IPS DF 19.7 (cell line): ENCODE data around the gene NAA16.
"Not testable (repeated sequence)": the region's sequence is repeated elsewhere in the genome, so short reads cannot be mapped to it uniquely, and the experiment has no call there.

Experiments used
- DNase-seq: peaks from one replicate; pipeline ENCODE4 v3.0.0-alpha.2; 2013; ENCODE audit warnings: low read depth, low spot score

NAA16 gene

DNA sequence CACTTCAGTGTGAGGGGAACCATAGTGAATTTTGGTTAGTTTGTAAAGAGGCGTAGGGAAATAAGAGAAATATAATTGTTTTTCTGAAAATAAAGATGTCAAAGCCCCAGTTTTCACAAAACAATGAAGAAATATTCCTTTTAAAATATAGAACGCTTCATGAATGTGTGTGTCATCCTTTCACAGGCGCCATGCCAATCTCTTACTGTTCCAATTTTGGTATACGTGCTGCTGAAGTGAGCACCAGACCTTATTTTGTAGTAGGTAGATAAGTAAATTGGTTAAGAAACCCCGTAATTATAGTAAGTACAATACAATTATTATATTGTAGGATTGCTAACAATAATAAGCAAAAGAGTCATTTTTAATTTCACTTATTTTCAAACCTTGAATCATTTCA is 43.3 kb downstream of the NAA16 start:
- DNase-seq, result no peak

DNA sequence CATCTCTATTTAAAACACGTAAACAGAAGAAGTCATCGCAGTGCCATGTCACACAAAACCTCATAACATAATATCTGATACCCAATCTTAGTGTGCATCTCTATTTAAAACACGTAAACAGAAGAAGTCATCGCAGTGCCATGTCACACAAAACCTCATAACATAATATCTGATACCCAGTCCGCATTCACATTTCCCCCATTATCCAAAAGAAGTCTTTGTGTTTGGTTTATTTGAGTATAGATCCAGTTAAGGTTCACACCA is 45.2 kb downstream of the NAA16 start:
- not testable (repeated sequence) for DNase-seq

DNA sequence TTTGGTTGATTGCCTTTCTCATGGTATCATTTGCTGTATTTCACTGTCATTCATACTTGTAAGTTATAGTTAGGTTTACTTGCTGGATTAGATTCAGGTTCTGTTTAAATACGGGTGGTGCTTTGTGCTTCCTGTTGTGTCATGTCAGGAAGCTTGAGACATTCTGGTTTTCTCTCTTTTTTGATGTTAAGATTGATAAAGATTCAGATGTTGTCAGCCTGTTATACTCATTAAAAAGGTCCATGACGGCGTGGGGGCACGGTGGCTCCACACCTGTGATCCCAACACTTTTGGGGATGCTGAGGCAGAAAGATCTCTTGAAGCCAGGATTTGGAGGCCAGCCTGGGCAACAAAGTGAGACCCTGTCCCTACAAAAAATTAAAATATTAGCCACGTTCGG is 45.7 kb downstream of the NAA16 start:
- no peak for DNase-seq

DNA sequence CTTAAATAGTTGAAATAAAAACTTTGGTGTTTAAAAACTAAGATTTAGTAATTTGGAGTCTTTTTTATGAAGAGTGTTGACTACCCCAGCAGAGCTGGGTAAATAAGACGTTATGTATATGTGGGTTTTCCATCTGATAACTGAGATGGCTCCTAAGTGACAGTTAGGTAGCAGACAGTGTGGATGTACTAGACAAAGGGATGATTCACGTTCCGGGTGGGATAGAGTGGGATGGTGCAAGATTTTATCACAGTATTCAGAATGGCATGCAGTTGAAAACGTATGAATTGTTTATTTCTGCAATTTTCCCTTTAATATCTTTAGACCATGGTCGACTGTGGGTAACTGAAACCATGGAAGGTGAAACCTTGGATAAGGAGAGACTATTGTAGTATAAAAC is 50.4 kb downstream of the NAA16 start:
- DNase-seq, result no peak

DNA sequence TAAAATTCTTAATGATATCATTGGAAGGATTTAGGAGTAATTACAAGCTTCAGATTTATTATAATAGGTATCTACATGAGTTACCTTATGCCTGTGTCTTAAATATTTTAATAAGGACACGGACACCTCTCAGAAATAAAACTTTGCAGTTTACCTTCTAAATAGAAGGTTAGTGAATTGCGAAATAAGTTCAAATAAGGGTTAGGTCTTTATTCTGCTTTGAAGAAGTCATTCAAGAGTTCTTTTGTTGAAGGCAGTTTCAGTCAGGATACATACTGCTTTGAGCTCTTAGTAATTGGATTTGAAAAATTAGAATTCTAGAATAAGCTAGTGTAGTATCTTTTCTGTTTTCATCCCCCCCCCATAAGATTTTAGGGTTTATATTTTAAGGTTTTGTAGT is 53.0 kb downstream of the NAA16 start:
- no peak for DNase-seq

DNA sequence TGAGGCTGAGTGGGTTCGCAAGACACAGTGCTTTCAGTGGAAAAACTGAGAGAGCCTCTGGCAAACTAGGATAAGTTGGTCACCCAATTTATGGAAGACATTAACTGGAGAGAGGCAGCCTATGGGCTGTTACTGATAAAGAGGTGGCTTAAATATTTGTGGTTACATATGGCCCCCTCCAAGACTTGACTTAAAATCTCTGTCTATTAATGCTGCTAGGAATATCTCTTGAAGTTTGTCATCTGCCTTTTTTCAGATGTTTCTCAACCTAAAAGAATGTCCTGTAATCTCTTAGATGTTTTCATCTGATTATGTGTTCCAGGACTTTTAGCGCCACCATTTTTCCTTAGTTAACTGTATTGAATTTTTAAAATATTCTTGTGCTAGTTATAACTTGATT is 54.6 kb downstream of the NAA16 start:
- DNase-seq, result no peak

DNA sequence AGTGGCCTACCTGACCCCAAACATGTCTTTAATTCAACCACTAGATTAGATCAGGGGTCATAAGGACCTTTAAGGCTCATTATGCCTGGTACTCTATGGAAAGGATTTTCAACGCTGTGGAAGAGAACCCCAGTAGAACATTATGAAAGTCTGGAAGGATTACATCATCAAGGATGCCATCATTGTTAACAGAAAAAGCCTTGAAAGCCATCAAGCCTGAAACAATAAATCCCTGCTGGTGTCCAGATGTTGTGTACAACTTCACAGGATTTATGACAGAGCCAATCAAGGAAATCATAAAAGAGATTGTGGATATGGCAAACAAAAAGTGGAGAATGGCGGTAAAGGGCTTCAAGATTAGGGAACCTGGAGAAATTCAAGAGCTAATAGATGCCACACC is 59.7 kb downstream of the NAA16 start:
- DNase-seq, result no peak

DNA sequence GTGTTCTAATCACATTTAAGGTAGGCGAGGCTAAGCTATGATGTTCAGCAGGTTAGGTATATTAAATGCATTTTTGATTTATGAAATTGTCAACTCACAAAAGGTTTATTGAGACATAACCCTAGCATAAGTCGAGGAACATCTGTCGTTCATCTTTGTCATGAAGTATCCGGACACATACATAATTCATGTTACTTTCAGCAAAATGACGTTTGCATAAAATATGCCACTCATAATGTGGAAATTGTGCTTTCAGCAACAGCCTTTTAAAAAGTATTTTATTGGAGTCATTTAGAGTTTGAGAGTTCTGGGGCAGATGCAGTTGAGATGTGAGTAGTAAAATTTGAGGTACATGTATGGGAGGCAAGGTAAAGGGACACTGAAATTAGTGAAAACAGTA is 66.4 kb downstream of the NAA16 start:
- DNase-seq, result no peak

DNA sequence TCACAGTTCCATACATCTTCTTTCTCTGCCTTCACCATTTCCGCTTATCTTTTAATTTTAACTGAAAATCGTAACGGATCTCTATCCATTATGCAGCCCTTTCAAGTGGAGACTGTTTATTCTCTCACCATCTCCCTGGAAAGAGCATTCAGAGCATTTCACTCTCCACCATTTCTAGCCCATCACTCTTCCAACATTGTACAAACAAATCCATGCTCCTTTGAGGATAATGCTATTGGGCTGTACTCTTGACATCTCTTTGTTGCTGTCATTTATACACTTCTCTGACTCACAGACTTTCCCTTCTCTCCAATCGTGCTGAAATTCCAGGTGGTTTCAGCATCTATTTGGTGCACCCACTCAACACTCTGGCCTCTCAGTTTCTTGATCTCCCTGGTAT is 71.4 kb downstream of the NAA16 start:
- no peak for DNase-seq

DNA sequence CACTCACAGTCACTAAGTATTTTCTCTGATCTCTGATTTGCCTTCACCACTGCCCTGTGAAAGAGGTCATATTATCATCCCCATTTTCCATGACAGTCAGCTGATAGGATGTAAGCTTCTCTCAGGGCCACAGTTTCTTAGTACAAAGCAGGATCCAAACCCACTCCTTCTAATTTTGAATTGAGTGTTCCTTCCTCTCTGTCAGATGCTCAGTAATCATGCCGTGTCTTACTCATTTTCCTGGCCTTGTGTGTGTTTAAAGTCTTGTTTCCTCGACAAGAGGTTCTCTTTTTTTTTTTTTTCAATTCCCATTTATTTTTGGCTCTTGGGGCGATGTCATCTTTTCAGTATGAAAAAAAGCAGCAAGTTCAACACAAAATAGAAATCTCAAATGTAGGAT is 72.3 kb downstream of the NAA16 start:
- DNase-seq, result no peak

DNA sequence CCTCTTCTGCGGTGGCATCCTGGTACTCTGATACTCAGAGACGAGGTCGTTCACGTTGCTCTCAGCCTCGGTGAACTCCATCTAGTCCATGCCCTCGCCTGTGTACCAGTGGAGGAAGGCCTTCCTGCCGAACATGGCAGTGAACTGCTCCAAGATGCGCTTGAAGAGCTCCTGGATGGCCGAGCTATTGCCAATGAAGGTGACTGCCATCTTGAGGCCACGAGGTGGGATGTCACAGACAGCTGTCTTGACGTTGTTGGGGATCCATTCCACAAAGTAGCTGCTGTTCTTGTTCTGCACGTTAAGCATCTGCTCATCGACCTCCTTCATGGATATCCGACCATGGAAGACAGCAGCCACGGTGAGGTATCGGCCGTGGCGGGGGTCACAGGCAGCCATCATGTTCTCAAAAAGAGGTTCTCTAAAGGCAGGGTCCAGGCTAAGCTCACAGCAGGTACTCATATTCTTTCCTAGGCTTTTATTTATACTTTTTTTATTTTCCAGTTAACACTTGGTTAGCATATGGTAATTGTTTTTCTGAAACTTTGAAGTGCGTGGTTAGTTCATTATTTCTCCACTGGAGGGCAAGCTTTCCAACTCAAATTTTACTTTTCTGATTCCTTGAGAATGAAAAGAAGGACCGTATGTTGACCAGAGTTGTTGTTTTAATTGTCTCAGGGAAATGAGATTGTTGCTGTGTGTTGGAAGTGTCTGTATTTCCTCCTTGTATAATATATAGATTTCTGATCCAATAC is 73.9 kb downstream of the NAA16 start:
- no peak for DNase-seq

DNA sequence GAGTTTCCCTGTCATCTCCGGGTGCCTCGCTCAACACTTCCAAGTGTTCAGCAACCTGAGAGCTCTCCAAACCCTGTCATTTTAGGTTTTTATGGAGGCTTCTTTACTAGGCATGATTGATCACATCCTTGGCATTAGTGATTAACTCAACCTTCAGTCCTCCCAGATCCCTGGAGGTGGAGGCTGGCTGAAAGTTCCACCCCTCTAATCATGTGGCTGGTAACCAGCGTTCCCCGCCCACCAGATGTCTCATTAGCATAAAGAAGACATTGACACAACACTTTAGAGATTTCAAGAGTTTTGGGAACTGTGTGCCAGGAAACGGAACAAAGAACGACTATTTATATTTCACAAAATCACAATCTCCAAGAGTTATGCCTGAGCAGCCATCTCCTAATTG is 75.1 kb downstream of the NAA16 start:
- no peak for DNase-seq

DNA sequence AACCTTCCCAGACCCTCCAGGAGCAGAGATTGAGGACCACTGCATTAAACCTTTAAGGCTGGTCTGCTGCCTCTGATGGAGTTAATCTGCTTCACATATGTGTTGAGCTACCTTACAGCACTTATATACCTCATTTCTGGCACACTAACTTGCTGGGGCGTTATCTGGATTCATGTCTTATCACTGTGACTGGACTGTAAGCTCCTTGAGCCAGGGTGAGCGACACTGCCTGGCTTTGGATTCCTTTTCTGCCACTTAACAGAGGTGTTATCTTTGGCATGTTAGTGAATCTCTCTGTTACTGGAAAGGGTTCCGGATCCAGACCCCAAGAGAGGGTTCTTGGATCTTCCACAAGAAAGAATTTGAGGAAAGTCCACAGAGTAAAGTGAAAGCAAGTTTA is 76.5 kb downstream of the NAA16 start:
- no peak for DNase-seq

DNA sequence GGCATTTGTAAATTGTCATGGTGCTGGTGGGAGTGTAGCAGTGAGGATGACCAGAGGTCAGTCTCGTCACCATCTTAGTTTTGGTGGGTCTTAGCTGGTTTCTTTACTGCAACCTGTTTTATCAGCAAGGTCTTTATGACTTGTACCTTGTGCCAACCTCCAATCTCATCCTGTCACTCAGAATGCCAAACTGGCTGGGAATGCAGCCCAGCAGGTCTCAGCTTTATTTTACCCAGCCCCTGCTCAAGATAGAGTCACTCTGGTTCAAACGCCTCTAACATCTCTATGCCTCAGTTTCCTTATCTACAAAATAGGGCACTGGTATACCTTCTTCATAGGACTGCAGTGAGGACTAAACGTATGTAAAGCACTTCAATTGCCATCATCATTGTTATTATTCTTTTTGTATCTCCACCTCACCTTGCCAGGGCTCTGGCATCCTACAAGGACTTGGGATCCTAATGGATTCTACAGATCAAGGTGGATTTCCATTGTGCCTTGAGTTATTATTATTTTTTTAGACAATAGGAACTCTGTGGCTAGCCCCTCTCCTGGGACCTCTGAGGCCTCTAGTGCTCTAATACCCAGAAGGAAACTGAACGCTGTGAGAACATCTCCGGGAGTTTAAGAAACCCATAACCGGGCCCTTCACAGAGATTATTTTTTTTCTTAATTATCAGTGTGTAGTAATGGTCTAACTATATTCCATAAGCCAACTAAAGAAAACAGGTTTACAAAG is 77.2 kb downstream of the NAA16 start:
- DNase-seq, result no peak

DNA sequence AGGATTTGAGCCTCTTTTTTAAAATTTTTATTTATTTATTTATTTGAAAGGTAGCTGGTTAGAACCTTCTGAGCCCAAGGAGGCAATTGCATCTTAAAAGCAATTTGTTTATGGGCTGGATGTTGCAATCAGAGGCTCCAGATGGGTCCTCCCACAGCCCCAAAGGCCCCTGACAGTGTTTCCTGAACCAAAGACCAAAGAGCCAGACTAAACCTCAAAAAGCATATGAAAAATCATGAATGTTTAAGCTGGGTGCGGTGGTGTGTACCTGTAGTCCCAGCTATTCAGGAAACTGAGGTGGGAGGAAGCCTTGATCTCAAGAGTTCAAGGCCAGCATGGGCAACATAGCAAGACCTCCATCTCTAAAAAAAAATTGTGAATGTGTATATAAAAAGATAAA is 78.5 kb downstream of the NAA16 start:
- DNase-seq, result no peak

DNA sequence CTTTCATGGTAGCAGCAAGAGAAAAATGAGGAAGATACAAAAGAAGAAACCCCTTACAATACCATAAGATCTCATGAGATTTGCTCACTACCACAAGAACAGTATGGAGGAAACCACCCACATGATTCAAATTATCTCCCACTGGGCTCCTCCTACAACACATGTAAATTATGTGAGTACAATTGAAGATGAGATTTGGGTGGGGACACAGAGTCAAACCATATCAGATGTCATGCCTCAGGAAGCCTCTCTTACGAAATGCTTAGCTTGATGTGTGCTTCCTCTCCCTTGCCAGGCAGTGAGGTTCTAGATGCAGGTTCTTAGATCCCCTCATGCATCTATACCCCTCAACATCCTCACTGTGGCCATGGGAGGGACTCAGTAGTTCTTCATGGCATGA is 83.1 kb downstream of the NAA16 start:
- DNase-seq, result no peak

DNA sequence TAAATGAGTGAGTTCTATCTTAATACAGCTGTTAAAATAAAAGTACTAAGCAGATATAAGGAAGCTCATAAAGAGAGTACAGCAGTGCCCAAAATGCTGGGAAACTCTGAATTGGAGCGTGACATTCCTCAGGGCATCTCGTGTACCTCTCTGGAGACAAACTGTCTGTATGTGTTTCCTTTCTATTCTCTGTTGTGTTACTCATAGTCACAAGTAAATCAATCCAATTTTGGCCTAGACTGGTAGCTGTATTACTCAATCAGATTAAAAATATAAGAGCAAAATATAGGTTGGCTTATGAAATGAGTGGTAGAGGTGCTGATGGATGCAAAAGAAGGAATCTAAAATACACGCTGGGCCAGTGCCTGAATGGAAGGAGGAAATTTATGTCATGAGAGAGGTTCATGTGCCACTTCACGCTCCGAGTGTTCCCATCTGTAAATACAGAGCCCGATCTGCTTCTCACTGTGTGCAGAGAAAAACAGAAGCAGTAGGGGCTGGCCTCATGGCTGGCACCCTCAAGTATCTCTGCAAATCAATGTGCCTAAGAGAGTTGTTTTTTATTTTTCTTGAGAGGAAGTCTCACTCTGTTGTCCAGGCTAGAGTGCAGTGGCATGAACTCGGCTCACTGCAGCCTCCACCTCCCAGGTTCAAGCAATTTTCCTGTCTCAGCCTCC is 87.6 kb downstream of the NAA16 start:
- DNase-seq, result no peak

DNA sequence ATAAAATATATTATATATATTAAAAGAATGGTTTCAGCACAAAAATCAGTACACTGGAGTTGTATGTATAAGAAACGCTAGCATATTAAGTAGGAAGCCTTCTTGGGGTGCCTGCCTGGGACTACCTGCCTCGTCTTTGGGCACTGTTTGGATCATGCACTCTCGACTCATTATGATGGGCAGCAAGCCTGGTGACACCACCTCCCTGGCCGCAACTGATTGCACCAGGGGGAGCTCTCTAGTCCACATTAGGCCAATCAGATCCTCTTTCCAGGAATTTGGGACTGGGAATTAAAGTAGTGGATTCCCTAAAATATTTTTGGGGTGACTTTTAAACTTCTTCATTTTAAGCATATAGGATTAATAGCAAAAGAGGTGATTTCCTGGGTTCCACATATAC is 90.3 kb downstream of the NAA16 start:
- peak; percentile 15 for DNase-seq

DNA sequence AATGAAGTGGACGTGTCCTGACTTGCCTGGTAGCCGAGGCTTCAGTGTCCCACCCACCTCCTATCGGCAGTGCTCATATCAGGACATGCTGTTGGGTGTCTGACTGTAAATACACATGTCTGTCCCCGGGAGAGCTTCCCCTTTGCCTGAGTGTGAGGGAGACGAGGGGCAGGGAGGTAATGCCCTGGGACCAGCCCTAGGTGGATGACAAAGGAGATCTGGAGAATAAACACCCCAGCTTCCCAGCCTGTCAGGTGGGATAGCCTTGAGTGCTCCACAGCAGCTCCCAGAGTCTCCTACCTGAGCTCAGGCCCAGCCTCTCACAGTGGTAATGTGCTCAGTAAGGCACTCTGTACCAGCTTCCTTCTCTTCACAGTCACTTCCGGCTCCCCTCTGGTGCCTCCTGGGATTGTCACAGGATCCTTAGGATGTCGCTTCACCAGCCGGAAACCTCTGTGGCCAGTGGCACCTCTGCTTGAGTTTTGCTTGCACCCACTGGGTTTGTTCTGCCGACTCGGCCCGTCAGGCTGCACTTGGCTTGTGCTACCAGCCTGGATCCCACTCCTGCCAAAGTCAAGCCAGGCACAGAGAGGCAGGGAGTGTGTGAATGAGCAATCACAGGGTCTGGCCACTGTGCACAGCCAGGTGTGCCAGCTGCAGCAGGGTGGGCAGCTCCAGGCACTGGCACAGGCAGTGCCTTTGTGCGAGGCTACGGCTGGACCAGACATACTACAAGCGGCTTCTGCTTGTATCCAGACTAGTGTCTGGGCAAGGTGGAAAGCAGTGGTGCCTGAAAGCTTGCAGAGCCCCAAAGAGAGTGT is 91.8 kb downstream of the NAA16 start:
- DNase-seq, result peak; percentile 35

DNA sequence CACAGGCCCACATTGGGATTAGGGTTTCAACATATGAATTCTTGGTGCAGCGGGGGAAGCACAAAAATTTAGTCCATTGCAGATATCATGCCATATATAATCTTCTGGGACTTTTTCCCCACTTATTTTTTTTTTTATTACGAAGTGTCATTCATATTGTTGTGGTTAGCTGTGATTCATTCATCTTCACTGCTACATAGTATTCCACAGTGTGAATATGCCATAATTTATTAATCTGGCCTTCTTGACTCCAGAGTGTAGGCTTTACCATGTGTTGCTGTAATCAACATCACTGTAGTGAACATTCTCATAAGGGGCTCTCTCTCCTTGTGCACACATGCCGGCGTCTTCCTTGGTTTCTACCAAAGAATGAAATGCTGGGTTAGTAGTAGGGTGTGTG is 92.9 kb downstream of the NAA16 start:
- no peak for DNase-seq

DNA sequence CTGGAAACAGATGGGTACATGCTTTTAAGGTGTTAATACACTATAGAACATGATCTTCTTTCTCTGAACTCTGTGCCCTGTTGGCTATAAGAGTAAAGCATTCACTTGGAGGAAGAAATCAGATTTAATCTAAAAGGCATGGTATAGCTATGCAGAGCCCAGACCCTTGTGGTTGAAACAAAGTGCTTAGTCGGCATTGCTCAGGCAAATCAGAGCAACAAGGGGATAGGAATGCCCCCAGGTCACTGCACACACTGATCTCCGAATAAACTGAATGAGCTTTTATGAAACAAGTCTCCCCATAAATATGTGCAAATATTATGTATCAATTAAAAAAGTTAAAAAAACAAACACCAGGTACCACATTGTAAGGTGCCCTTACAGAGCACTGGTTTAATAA is 94.3 kb downstream of the NAA16 start:
- no peak for DNase-seq

DNA sequence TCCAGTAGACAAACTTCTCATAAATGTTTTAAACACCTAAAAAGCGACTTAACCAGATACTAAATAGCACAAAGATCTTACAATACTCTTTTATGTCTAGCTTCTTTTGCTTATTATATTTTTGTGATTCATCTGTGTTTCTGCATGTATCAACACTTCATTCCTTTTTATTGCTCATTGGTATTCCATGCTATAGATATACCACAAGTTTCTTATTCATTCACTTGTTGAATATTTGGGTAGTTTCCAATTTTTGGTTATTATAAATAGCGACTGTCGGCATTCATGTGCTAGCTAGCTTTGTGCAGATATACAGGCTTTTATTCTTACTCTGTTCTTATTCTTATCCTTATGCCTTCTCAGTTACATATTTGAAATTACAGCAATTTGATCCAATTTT is 96.3 kb downstream of the NAA16 start:
- DNase-seq, result no peak
